Panc1 (cell line): ENCODE measurements around the gene OBP2A. TPM values are rescaled to one million over a fixed set of nuclear protein-coding genes. Genes with fewer than 3 reads are reported as not detected.
"Not testable (repeated sequence)": the region's sequence is repeated elsewhere in the genome, so short reads cannot be mapped to it uniquely, and the experiment has no call there.

Experiments used
- ATAC-seq: fragments of 200-7000 bp; cut with Tn5 transposase; 2 replicates; pipeline ENCODE4 v1.9.1; 2020; ENCODE audit warnings: mild to moderate bottlenecking, moderate library complexity
- BruUV-seq: library from RNA; stranded (reverse); fragments of 400-500 nt; replicated peaks from 2 replicates; lab custom pipeline; 2021; lab: Mats Ljungman, UMichigan
- CTCF ChIA-PET: fragments of 300-600 bp; sonication (Branson Sonifier 250); formaldehyde crosslinking; loops from one replicate; lab custom pipeline; 2022; ENCODE audit warnings: antibody characterized with exemption; lab: Charles Lee
- POLR2A ChIA-PET: fragments of 300-600 bp; sonication (Branson Sonifier 250); formaldehyde crosslinking; loops from one replicate; lab custom pipeline; 2022; ENCODE audit warnings: antibody characterized with exemption; lab: Charles Lee
- DNase-seq: peaks from one replicate; pipeline ENCODE4 v3.0.0-alpha.2; 2010; ENCODE audit warnings: low read depth, low spot score
- H3K27ac ChIP-seq: 2 replicates; pipeline ENCODE4 v1.5.1; 2011; ENCODE audit warnings: mild to moderate bottlenecking, low read length, inconsistent platforms
- H3K27me3 ChIP-seq: fragments of 200-500 bp; sonication (Bioruptor generic); 2 replicates; pipeline ENCODE4 v1.6.0; 2014; ENCODE audit warnings: low read length, inconsistent platforms; ENCODE audit not compliant: control insufficient read depth, insufficient read depth
- H3K36me3 ChIP-seq: fragments of 200-500 bp; sonication (Bioruptor generic); 2 replicates; pipeline ENCODE4 v1.5.1; 2014; ENCODE audit warnings: inconsistent platforms, mild to moderate bottlenecking, low read length, moderate library complexity; ENCODE audit not compliant: control insufficient read depth, insufficient read depth
- H3K4me1 ChIP-seq: 2 replicates; pipeline ENCODE4 v1.5.1; 2011; ENCODE audit warnings: inconsistent platforms, mild to moderate bottlenecking, low read length, moderate library complexity; ENCODE audit not compliant: control insufficient read depth, insufficient read depth
- H3K4me3 ChIP-seq, 2 experiments: 2 replicates each; pipeline ENCODE4 v1.5.1; 2011 to 2012; ENCODE audit warnings: low read depth in 2 of 2, low read length in 2 of 2, mild to moderate bottlenecking in 2 of 2, inconsistent platforms in 1 of 2, moderate library complexity in 1 of 2
- H3K9me3 ChIP-seq: fragments of 200-500 bp; sonication (Bioruptor generic); 2 replicates; pipeline ENCODE4 v1.5.1; 2014; ENCODE audit warnings: low read depth, mild to moderate bottlenecking, inconsistent platforms, low read length, moderate library complexity; ENCODE audit not compliant: control insufficient read depth, insufficient read depth
- POLR2AphosphoS5 ChIP-seq: IDR thresholded peaks from 2 replicates; pipeline ENCODE4 v1.6.1; 2012; ENCODE audit warnings: mild to moderate bottlenecking, low read depth, low read length, moderate library complexity
- REST ChIP-seq, 2 experiments: IDR thresholded peaks; 2 replicates each; pipeline ENCODE4 v1.6.1; 2011 to 2012; ENCODE audit warnings: low read depth in 2 of 2, control low read depth in 1 of 2, low read length in 1 of 2, mild to moderate bottlenecking in 1 of 2, moderate library complexity in 1 of 2; ENCODE audit not compliant: insufficient read depth in 1 of 2
- SIN3A ChIP-seq: IDR thresholded peaks from 2 replicates; pipeline ENCODE4 v1.6.1; 2012; ENCODE audit warnings: low read depth, mild to moderate bottlenecking, low read length, moderate library complexity, borderline replicate concordance; ENCODE audit not compliant: insufficient read depth
- TCF7L2 ChIP-seq: IDR thresholded peaks from 2 replicates; pipeline ENCODE4 v1.6.1; 2011; ENCODE audit warnings: mild to moderate bottlenecking, low read depth, low read length, inconsistent platforms
- in situ Hi-C: cut with HindIII; loops from 2 replicates; pipeline ENCODE4 v1.10.0; 2016; ENCODE audit warnings: low sequenced_read_pairs, low pct_unique_long_range_greater_than_20kb
- intact Hi-C: fragments of 100-400 bp; cut with micrococcal nuclease; formaldehyde crosslinking; loops from one replicate; pipeline ENCODE4 v1.10.0; 2022; ENCODE audit not compliant: unreplicated experiment
- total RNA-seq: library from RNA; stranded (reverse); gene quantifications from one replicate; pipeline ENCODE4 v1.2.1, GENCODE V29; 2021; ENCODE audit not compliant: unreplicated experiment
- TF ChIP-seq, protein P1 (sequence below): fragments of 450-650 bp; IDR thresholded peaks from 2 replicates; pipeline ENCODE4 v1.5.1; 2017; ENCODE audit warnings: mild to moderate bottlenecking

OBP2A gene
- total RNA-seq, 1 experiment from 2014 or later, result not detected

DNA sequence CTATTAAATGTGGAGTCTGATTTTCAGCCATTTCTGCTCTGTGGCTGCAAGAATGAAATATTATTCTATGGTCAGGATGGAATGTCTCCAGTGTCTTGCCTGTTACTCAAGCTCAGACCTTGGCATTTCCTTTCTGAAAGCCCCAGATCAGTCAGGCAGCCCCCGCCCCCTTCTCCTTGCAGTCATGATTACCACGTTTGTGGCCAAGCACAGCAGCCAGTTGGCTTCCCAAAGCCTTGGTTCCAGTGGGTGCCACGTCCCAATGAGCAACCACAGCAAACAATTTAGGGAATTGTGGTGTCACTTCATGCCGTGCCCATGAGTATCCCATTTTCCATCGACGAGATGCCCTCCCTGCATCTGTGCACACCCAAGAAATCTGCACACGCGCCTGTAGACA is 9.7 kb upstream of the OBP2A start:
- BruUV-seq, result no TSS peak
- TF ChIP-seq, protein P1, sequence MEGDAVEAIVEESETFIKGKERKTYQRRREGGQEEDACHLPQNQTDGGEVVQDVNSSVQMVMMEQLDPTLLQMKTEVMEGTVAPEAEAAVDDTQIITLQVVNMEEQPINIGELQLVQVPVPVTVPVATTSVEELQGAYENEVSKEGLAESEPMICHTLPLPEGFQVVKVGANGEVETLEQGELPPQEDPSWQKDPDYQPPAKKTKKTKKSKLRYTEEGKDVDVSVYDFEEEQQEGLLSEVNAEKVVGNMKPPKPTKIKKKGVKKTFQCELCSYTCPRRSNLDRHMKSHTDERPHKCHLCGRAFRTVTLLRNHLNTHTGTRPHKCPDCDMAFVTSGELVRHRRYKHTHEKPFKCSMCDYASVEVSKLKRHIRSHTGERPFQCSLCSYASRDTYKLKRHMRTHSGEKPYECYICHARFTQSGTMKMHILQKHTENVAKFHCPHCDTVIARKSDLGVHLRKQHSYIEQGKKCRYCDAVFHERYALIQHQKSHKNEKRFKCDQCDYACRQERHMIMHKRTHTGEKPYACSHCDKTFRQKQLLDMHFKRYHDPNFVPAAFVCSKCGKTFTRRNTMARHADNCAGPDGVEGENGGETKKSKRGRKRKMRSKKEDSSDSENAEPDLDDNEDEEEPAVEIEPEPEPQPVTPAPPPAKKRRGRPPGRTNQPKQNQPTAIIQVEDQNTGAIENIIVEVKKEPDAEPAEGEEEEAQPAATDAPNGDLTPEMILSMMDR, result no peak
- TF ChIP-seq POLR2AphosphoS5, result no peak
- no peak for TF ChIP-seq REST (IDR thresholded peaks at IDR 0.05; ENCODE audit: insufficient read depth in 1 of 2, low read depth in 2 of 2, low read length in 1 of 2)
- TF ChIP-seq SIN3A, result no peak
- TF ChIP-seq TCF7L2, result no peak
- DNase-seq, result no peak
- no peak overlapping the region for H3K27ac ChIP-seq
- no peaks in the 10 kb centered on the region for H3K4me1 ChIP-seq
- no peak overlapping the region for H3K4me3 ChIP-seq
- intact Hi-C loops (no loop called here), in situ Hi-C loops (no loop called here)
- no peaks in the 10 kb centered on the region for H3K27me3 ChIP-seq
- POLR2A ChIA-PET, result no interaction called here
- H3K9me3 ChIP-seq, result no peaks in the 10 kb centered on the region
- CTCF ChIA-PET, result no interaction called here
- no peak for ATAC-seq
- no peaks in the 10 kb centered on the region for H3K36me3 ChIP-seq

DNA sequence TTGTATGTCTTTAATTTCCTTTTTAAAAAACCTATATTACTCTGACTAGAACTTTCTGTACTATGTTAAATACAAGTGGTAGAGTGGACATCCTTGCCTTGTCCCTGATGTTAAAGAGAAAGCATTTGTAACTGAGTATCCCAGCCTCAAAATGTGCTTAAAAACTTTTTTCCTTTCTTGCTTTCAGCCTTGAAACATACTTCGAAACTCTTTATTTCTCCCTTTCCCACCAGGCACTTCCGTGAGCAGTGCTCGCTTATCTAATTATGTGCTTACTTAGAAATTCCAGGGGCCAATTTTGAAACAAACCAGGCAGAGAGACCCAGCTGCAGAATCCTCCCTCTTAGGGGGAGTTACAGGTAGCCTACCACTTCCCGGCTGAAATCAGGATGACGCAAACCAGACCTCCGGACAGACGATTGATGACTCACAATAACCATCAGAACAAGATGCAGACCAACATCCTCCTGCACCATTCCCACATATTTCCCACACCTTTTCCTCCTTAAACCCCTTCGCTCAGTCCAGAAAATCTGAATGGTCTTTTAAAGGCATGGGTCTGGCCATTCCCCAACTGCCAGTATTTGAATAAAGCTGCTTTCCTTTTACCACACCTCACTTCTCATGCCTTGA is 2.5 kb upstream of the OBP2A start:
- H3K4me1 ChIP-seq, CTCF ChIA-PET, H3K27ac ChIP-seq, BruUV-seq, H3K27me3 ChIP-seq, H3K36me3 ChIP-seq, intact Hi-C loops, H3K4me3 ChIP-seq, POLR2A ChIA-PET, ATAC-seq, DNase-seq, in situ Hi-C loops, H3K9me3 ChIP-seq: not testable (repeated sequence)

DNA sequence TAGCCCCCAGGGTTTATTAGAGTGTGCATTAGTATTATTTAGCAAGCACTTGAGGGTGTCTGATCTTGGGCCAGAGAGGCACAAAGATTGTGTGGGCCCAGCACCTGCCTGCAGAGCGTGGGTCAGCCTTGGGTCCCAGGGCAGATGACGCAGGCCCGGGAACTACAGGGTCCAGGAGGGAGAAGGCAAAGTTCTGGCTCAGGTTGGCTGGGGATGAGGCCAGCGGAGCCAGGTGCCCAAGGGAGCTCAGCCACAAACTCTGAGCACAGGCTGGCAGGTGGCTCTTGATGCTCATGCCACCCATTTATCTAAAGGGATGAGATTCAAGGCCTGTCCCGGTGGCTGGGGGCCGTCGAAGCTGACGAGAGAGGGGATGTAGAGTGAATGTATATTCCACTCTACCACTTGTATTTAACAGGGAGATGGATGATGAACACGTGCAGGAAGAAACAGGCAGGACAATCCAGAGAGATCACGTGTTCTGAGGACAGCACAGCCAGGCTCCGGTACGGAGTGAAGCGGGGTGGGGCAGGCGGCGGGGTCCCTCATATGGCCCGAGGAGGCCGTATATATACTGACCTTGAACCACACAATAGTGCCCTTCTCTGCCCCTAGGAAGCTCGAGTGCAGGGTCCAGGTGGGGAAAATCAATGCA is 818 bp upstream of the OBP2A start:
- TF ChIP-seq POLR2AphosphoS5 (no peak), TCF7L2 (no peak), REST (IDR thresholded peaks at IDR 0.05; ENCODE audit: insufficient read depth in 1 of 2, low read depth in 2 of 2, low read length in 1 of 2) (no peak), SIN3A (no peak)
- TF ChIP-seq, protein P1, result no peak
- DNase-seq (no peak), ATAC-seq (no peak)
- CTCF ChIA-PET, result no interaction called here
- no peaks in the 10 kb centered on the region for H3K27me3 ChIP-seq
- no TSS peak for BruUV-seq
- no peaks in the 10 kb centered on the region for H3K4me1 ChIP-seq
- POLR2A ChIA-PET, result no interaction called here
- no peaks in the 10 kb centered on the region for H3K36me3 ChIP-seq
- H3K4me3 ChIP-seq, result no peak overlapping the region
- in situ Hi-C loops (no loop called here), intact Hi-C loops (no loop called here)
- no peaks in the 10 kb centered on the region for H3K9me3 ChIP-seq
- no peak overlapping the region for H3K27ac ChIP-seq
